ENCODE measurements around the gene FCRL5.

Gene FCRL5

DNA sequence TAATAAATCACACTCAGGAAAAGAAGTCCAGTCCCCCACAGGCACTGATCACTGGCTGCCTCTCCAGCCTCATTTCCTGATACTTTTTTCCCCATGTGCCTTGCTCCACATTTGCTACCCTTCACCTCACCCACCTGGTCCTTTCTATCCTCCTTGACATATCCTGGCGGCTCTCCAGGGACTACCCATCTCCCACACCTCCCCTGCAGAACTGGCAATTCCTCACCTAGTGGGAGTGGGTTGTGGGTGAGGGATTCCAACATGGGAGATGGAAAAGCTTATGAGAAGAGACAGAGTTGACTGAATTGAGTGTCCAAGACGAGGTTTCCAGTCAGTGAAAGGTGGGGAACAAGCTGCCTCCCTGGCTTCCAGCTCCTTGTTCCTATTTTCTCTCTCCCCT is 69.6 kb downstream of the FCRL5 start:
- Histone ChIP-seq H3K27ac (ENCODE audit: low read depth, low read length) (no peak overlapping the region), H3K9ac (ENCODE audit: low read length in 5 of 5) (no peak overlapping the region), H3K36me3 (ENCODE audit: control insufficient read depth in 5 of 5, insufficient read depth in 5 of 5, low read length in 5 of 5) (no peaks in the 10 kb centered on the region), H3K27me3 (ENCODE audit: control insufficient read depth in 5 of 5, insufficient read depth in 4 of 5, low read length in 5 of 5) (no peaks in the 10 kb centered on the region), H3K4me3 (ENCODE audit: low read depth in 1 of 5, low read length in 5 of 5) (no peak overlapping the region), H3K9me3 (ENCODE audit: control insufficient read depth in 5 of 5, low read length in 5 of 5) (peaks cover 0 to 6% (median 3%) of the 10 kb centered on the region in 5 donors), H3K4me1 (ENCODE audit: control insufficient read depth in 5 of 5, insufficient read depth in 5 of 5, low read length in 5 of 5) (no peaks in the 10 kb centered on the region)

DNA sequence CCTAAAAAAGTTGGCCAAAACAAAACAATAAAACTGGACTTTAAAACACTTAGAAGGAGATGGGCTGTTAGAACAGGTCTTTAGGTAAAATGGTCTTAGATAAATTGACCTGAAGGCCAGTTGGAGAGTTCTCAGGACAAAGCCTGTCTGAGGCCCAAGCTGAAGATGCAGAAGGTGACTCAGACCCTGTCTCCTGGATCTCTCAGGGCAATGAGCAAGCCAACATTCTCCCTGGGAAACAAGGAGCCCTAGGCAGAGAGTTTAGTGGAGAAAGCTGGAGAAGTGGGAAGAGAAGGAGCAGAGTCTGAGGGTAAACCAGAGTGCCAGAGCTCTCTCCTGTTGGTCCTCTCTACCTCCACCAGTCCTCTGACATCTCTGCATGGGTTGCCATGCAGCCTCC is 70.1 kb downstream of the FCRL5 start:
- Histone ChIP-seq H3K9ac (ENCODE audit: low read length in 5 of 5) (no peak overlapping the region), H3K4me1 (ENCODE audit: control insufficient read depth in 5 of 5, insufficient read depth in 5 of 5, low read length in 5 of 5) (no peaks in the 10 kb centered on the region), H3K4me3 (ENCODE audit: low read depth in 1 of 5, low read length in 5 of 5) (no peak overlapping the region), H3K27ac (ENCODE audit: low read depth, low read length) (no peak overlapping the region), H3K9me3 (ENCODE audit: control insufficient read depth in 5 of 5, low read length in 5 of 5) (peaks cover 0 to 11% (median 6%) of the 10 kb centered on the region in 5 donors), H3K36me3 (ENCODE audit: control insufficient read depth in 5 of 5, insufficient read depth in 5 of 5, low read length in 5 of 5) (no peaks in the 10 kb centered on the region), H3K27me3 (ENCODE audit: control insufficient read depth in 5 of 5, insufficient read depth in 4 of 5, low read length in 5 of 5) (no peaks in the 10 kb centered on the region)

DNA sequence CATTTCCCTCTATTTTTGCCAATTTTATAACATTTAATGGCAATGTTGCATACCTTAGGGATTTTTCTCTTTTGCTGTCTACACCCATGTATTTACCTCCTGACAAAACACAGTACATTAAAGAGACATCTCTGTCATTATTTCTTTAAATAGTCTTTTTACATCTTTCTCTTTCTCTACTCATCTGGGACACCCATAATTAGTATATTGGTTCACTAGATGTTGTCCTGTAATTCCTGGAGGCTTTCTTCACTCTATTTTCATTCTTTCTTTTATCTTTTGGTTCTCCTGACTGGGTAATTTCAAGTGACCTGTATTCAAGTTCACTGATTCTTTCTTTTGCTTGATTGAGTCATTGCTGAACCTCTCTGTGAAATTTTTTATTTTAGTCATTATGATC is 74.3 kb downstream of the FCRL5 start:
- Histone ChIP-seq H3K9ac (ENCODE audit: low read length in 5 of 5) (no peak overlapping the region), H3K9me3 (ENCODE audit: control insufficient read depth in 5 of 5, low read length in 5 of 5) (peaks cover 2 to 22% (median 16%) of the 10 kb centered on the region in 5 donors), H3K27ac (ENCODE audit: low read depth, low read length) (no peak overlapping the region), H3K4me3 (ENCODE audit: low read depth in 1 of 5, low read length in 5 of 5) (no peak overlapping the region), H3K27me3 (ENCODE audit: control insufficient read depth in 5 of 5, insufficient read depth in 4 of 5, low read length in 5 of 5) (no peaks in the 10 kb centered on the region), H3K4me1 (ENCODE audit: control insufficient read depth in 5 of 5, insufficient read depth in 5 of 5, low read length in 5 of 5) (no peaks in the 10 kb centered on the region), H3K36me3 (ENCODE audit: control insufficient read depth in 5 of 5, insufficient read depth in 5 of 5, low read length in 5 of 5) (no peaks in the 10 kb centered on the region)

DNA sequence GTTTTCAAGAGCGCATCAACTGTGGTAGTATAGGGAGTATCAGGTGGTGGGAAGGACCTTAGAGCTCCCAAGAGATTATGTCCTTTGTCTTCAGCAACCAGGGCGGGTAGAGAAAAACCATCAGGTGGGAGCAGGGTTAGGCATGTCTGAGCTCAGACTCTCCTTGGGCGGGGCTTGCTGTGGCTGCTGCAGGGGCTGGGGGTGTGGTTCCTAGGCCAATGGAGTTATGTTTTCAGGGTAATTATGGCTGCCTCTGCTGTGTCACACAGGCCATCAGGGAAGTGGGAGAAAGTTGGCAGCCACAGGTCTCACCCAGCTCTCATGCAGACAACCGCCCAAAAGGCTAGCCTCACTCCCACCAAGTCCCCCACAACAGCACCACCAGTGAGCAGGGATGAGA is 74.9 kb downstream of the FCRL5 start:
- Histone ChIP-seq H3K4me3 (ENCODE audit: low read depth in 1 of 5, low read length in 5 of 5) (no peak overlapping the region), H3K36me3 (ENCODE audit: control insufficient read depth in 5 of 5, insufficient read depth in 5 of 5, low read length in 5 of 5) (no peaks in the 10 kb centered on the region), H3K27ac (ENCODE audit: low read depth, low read length) (no peak overlapping the region), H3K9me3 (ENCODE audit: control insufficient read depth in 5 of 5, low read length in 5 of 5) (peaks cover 2 to 22% (median 16%) of the 10 kb centered on the region in 5 donors), H3K9ac (ENCODE audit: low read length in 5 of 5) (no peak overlapping the region), H3K27me3 (ENCODE audit: control insufficient read depth in 5 of 5, insufficient read depth in 4 of 5, low read length in 5 of 5) (no peaks in the 10 kb centered on the region), H3K4me1 (ENCODE audit: control insufficient read depth in 5 of 5, insufficient read depth in 5 of 5, low read length in 5 of 5) (peaks cover 0 to 2% (median 0%) of the 10 kb centered on the region in 5 donors)

DNA sequence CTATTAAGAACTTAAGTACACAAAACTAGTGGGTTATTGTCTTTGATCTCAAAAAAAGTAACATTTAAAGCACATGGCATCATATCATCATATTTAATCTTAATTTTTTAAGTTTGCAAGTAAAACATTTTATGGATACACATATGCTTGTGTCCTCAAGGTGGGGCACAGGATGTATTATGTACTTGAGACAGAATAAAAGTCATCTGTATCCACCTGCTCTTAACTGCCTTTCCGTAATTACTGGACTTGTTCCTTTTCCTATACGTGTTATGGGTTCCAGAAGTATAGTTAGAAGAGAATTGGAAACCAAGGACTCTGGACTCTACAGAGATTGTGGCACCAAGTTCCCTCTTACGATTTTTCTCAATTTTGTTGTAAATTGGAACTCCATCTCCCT is 79.4 kb downstream of the FCRL5 start:
- Histone ChIP-seq H3K27me3 (ENCODE audit: control insufficient read depth in 5 of 5, insufficient read depth in 4 of 5, low read length in 5 of 5) (no peaks in the 10 kb centered on the region), H3K9me3 (ENCODE audit: control insufficient read depth in 5 of 5, low read length in 5 of 5) (peaks cover 2 to 19% (median 15%) of the 10 kb centered on the region in 5 donors), H3K27ac (ENCODE audit: low read depth, low read length) (no peak overlapping the region), H3K36me3 (ENCODE audit: control insufficient read depth in 5 of 5, insufficient read depth in 5 of 5, low read length in 5 of 5) (no peaks in the 10 kb centered on the region), H3K9ac (ENCODE audit: low read length in 5 of 5) (no peak overlapping the region), H3K4me3 (ENCODE audit: low read depth in 1 of 5, low read length in 5 of 5) (no peak overlapping the region), H3K4me1 (ENCODE audit: control insufficient read depth in 5 of 5, insufficient read depth in 5 of 5, low read length in 5 of 5) (peaks cover 0 to 7% (median 0%) of the 10 kb centered on the region in 5 donors)

- Histone ChIP-seq H3K9ac (ENCODE audit: low read length in 5 of 5) (no peak overlapping the region), H3K27ac (ENCODE audit: low read depth, low read length) (no peak overlapping the region)
Measured at GRCh38 chr1:157472056-157472701, 80.1 kb downstream of the FCRL5 start.

GRCh38 chr1:157471531-157471930 is 80.8 kb downstream of the FCRL5 start:
- no peaks in the 10 kb centered on the region for H3K36me3 ChIP-seq (ENCODE audit: control insufficient read depth in 5 of 5, insufficient read depth in 5 of 5, low read length in 5 of 5)
- H3K27me3 ChIP-seq (ENCODE audit: control insufficient read depth in 5 of 5, insufficient read depth in 4 of 5, low read length in 5 of 5) = no peaks in the 10 kb centered on the region
- H3K4me1 ChIP-seq (ENCODE audit: control insufficient read depth in 5 of 5, insufficient read depth in 5 of 5, low read length in 5 of 5) = peaks cover 0 to 7% (median 0%) of the 10 kb centered on the region in 5 donors
- H3K9me3 ChIP-seq (ENCODE audit: control insufficient read depth in 5 of 5, low read length in 5 of 5) = peaks cover 2 to 13% (median 7%) of the 10 kb centered on the region in 5 donors
- no peak overlapping the region for H3K27ac ChIP-seq (ENCODE audit: low read depth, low read length)
- H3K9ac ChIP-seq (ENCODE audit: low read length in 5 of 5) = no peak overlapping the region
- H3K4me3 ChIP-seq (ENCODE audit: low read depth in 1 of 5, low read length in 5 of 5) = no peak overlapping the region

More at GRCh38 chr1:157472056-157472701, 80.1 kb downstream of the FCRL5 start:
- no peaks in the 10 kb centered on the region for H3K27me3 ChIP-seq (ENCODE audit: control insufficient read depth in 5 of 5, insufficient read depth in 4 of 5, low read length in 5 of 5)
- no peaks in the 10 kb centered on the region for H3K36me3 ChIP-seq (ENCODE audit: control insufficient read depth in 5 of 5, insufficient read depth in 5 of 5, low read length in 5 of 5)
- peaks cover 0 to 7% (median 0%) of the 10 kb centered on the region in 5 donors for H3K4me1 ChIP-seq (ENCODE audit: control insufficient read depth in 5 of 5, insufficient read depth in 5 of 5, low read length in 5 of 5)
- peaks cover 2 to 14% (median 8%) of the 10 kb centered on the region in 5 donors for H3K9me3 ChIP-seq (ENCODE audit: control insufficient read depth in 5 of 5, low read length in 5 of 5)
- no peak overlapping the region for H3K4me3 ChIP-seq (ENCODE audit: low read depth in 1 of 5, low read length in 5 of 5)

GRCh38 chr1:157469752-157470675 is 82.3 kb downstream of the FCRL5 start:
- H3K27ac ChIP-seq (ENCODE audit: low read depth, low read length) = no peak overlapping the region
- H3K9me3 ChIP-seq (ENCODE audit: control insufficient read depth in 5 of 5, low read length in 5 of 5) = no peaks in the 10 kb centered on the region
- peaks cover 0 to 7% (median 0%) of the 10 kb centered on the region in 5 donors for H3K4me1 ChIP-seq (ENCODE audit: control insufficient read depth in 5 of 5, insufficient read depth in 5 of 5, low read length in 5 of 5)
- H3K27me3 ChIP-seq (ENCODE audit: control insufficient read depth in 5 of 5, insufficient read depth in 4 of 5, low read length in 5 of 5) = no peaks in the 10 kb centered on the region
- H3K4me3 ChIP-seq (ENCODE audit: low read depth in 1 of 5, low read length in 5 of 5) = no peak overlapping the region
- no peak overlapping the region for H3K9ac ChIP-seq (ENCODE audit: low read length in 5 of 5)
- H3K36me3 ChIP-seq (ENCODE audit: control insufficient read depth in 5 of 5, insufficient read depth in 5 of 5, low read length in 5 of 5) = no peaks in the 10 kb centered on the region

DNA sequence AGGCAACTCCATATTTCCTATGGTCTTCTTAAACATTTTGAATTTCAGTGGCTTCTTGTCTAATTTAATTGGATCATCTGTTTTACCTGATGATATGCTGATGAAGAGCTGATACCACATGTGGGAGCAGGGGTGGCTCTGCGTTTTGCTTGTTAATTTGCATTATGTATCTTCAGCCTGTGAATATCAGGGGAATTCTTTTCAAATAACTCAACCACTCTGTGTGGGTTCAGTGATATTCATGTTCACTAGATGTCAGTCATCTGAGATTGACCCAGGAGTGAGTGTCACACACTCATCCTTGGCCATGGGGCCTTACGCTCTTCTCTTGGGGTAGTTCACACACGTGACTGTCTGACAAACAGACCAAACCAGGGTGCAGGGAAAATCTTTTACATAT is 83.0 kb downstream of the FCRL5 start:
- no peaks in the 10 kb centered on the region for H3K27me3 ChIP-seq (ENCODE audit: control insufficient read depth in 5 of 5, insufficient read depth in 4 of 5, low read length in 5 of 5)
- H3K36me3 ChIP-seq (ENCODE audit: control insufficient read depth in 5 of 5, insufficient read depth in 5 of 5, low read length in 5 of 5) = no peaks in the 10 kb centered on the region
- no peaks in the 10 kb centered on the region for H3K9me3 ChIP-seq (ENCODE audit: control insufficient read depth in 5 of 5, low read length in 5 of 5)
- no peak overlapping the region for H3K9ac ChIP-seq (ENCODE audit: low read length in 5 of 5)
- peaks cover 0 to 7% (median 0%) of the 10 kb centered on the region in 5 donors for H3K4me1 ChIP-seq (ENCODE audit: control insufficient read depth in 5 of 5, insufficient read depth in 5 of 5, low read length in 5 of 5)
- H3K4me3 ChIP-seq (ENCODE audit: low read depth in 1 of 5, low read length in 5 of 5) = no peak overlapping the region
- no peak overlapping the region for H3K27ac ChIP-seq (ENCODE audit: low read depth, low read length)

- Histone ChIP-seq H3K4me3 (ENCODE audit: low read depth in 1 of 5, low read length in 5 of 5) (no peak overlapping the region), H3K36me3 (ENCODE audit: control insufficient read depth in 5 of 5, insufficient read depth in 5 of 5, low read length in 5 of 5) (no peaks in the 10 kb centered on the region), H3K27me3 (ENCODE audit: control insufficient read depth in 5 of 5, insufficient read depth in 4 of 5, low read length in 5 of 5) (no peaks in the 10 kb centered on the region), H3K9ac (ENCODE audit: low read length in 5 of 5) (no peak overlapping the region), H3K9me3 (ENCODE audit: control insufficient read depth in 5 of 5, low read length in 5 of 5) (no peaks in the 10 kb centered on the region), H3K27ac (ENCODE audit: low read depth, low read length) (no peak overlapping the region), H3K4me1 (ENCODE audit: control insufficient read depth in 5 of 5, insufficient read depth in 5 of 5, low read length in 5 of 5) (no peaks in the 10 kb centered on the region)
Measured at GRCh38 chr1:157466011-157466410, 86.3 kb downstream of the FCRL5 start.
